Measurements from ENCODE around the gene PTTG1IP. TPM values are rescaled to one million over a fixed set of nuclear protein-coding genes. Genes with fewer than 3 reads are reported as not detected.

PTTG1IP gene
- total RNA-seq, 4 donors from 2014 or later: 256 to 374 (median 309) TPM

GRCh38 chr21:44898851-44899767 lies 25.6 kb upstream of the PTTG1IP start:
- 71 to 79% methylated on average over 23 to 46 of the region's 49 CpGs for WGBS, 2 donors
- Histone ChIP-seq H3K36me3 (no peaks in the 10 kb centered on the region), H3K4me3 (replicated peaks in 1 of 3) (no peak overlapping the region), H3K9me3 (no peaks in the 10 kb centered on the region), H3K27me3 (no peaks in the 10 kb centered on the region), H3K4me1 (peaks cover 0 to 6% of the 10 kb centered on the region in 2 donors), H3K27ac (no peak overlapping the region)
- no peak for TF ChIP-seq POLR2A (IDR thresholded peaks at IDR 0.05)
- TF ChIP-seq CTCF (IDR thresholded peaks at IDR 0.05): no peak
- no peak for DNase-seq
- intact Hi-C loops (cut with DNase I): no loop called here

- H3K27me3 ChIP-seq: no peaks in the 10 kb centered on the region
- no peaks in the 10 kb centered on the region for H3K36me3 ChIP-seq
- no peak for TF ChIP-seq POLR2A (IDR thresholded peaks at IDR 0.05)
- TF ChIP-seq CTCF (IDR thresholded peaks at IDR 0.05): no peak
- no peaks in the 10 kb centered on the region for H3K9me3 ChIP-seq
- 80% methylated on average over 7 to 13 of the region's 13 CpGs for WGBS, 2 donors
- peaks cover 0 to 1% of the 10 kb centered on the region in 2 donors for H3K4me1 ChIP-seq
- intact Hi-C loops (cut with DNase I): no loop called here
- H3K4me3 ChIP-seq (replicated peaks in 1 of 3): no peak overlapping the region
- DNase-seq: no peak
- H3K27ac ChIP-seq: no peak overlapping the region
Measured at GRCh38 chr21:44898011-44898488, 24.6 kb upstream of the PTTG1IP start.

GRCh38 chr21:44897326-44898010 lies 24.0 kb upstream of the PTTG1IP start:
- no peak overlapping the region for H3K27ac ChIP-seq
- H3K4me3 ChIP-seq (replicated peaks in 1 of 3): no peak overlapping the region
- TF ChIP-seq POLR2A (IDR thresholded peaks at IDR 0.05): no peak
- TF ChIP-seq CTCF (IDR thresholded peaks at IDR 0.05): no peak
- H3K27me3 ChIP-seq: no peaks in the 10 kb centered on the region
- 78 to 83% methylated on average over 16 to 21 of the region's 21 CpGs for WGBS, 2 donors
- no peaks in the 10 kb centered on the region for H3K36me3 ChIP-seq
- intact Hi-C loops (cut with DNase I): no loop called here
- H3K4me1 ChIP-seq: no peaks in the 10 kb centered on the region
- no peaks in the 10 kb centered on the region for H3K9me3 ChIP-seq
- no peak for DNase-seq

GRCh38 chr21:44896561-44897286 lies 23.2 kb upstream of the PTTG1IP start:
- WGBS, 2 donors: 76 to 88% methylated on average over 12 to 13 of the region's 25 CpGs
- intact Hi-C loops (cut with DNase I): no loop called here
- H3K4me1 ChIP-seq: no peaks in the 10 kb centered on the region
- TF ChIP-seq POLR2A (IDR thresholded peaks at IDR 0.05) (no peak), CTCF (IDR thresholded peaks at IDR 0.05) (no peak)
- H3K27ac ChIP-seq: no peak overlapping the region
- H3K4me3 ChIP-seq (replicated peaks in 1 of 3): no peak overlapping the region
- DNase-seq: no peak
- no peaks in the 10 kb centered on the region for H3K36me3 ChIP-seq
- H3K9me3 ChIP-seq: no peaks in the 10 kb centered on the region
- H3K27me3 ChIP-seq: no peaks in the 10 kb centered on the region

Measured in thyroid gland (tissue), 4 donors.